H1 (cell line): ENCODE results near the gene ATP2A3. TPM values are rescaled to one million over a fixed set of nuclear protein-coding genes. Genes with fewer than 3 reads are reported as not detected.

ENCODE experiments used
- CTCF ChIA-PET: fragments of 300-600 bp; sonication (Branson Sonifier 250); formaldehyde crosslinking; loops from one replicate; lab custom pipeline; 2021; ENCODE audit not compliant: partially characterized antibody; lab: Charles Lee
- POLR2A ChIA-PET: fragments of 300-600 bp; sonication (Branson Sonifier 250); formaldehyde crosslinking; loops from one replicate; lab custom pipeline; 2021; ENCODE audit warnings: inconsistent platforms; ENCODE audit not compliant: partially characterized antibody; lab: Charles Lee
- DNase-seq, 2 experiments: peaks; one replicate each; pipeline versions ENCODE4 v3.0.0 to v3.0.0-alpha.2; 2010 to 2022; ENCODE audit warnings: low spot score in 2 of 2, low read depth in 1 of 2, mixed read lengths in 1 of 2
- FAIRE-seq: peaks from 2 replicates; lab custom pipeline; 2011; peaks lifted over from hg19 to GRCh38; lab: Jason Lieb, UNC
- H2AFZ ChIP-seq: 2 replicates; pipeline ENCODE4 v1.8.1; 2012; ENCODE audit warnings: low read length, inconsistent platforms
- H2AK5ac ChIP-seq: 2 replicates; pipeline ENCODE4 v1.6.1; 2013; ENCODE audit warnings: low read depth, low read length
- H2BK120ac ChIP-seq: replicated peaks from 2 replicates; pipeline ENCODE3; 2013; ENCODE audit warnings: low read depth, low read length, inconsistent platforms
- H2BK12ac ChIP-seq: 2 replicates; pipeline ENCODE4 v1.6.1; 2013; ENCODE audit warnings: low read depth, low read length
- H2BK15ac ChIP-seq: 2 replicates; pipeline ENCODE4 v1.6.1; 2013; ENCODE audit warnings: low read length
- H2BK20ac ChIP-seq: 2 replicates; pipeline ENCODE4 v1.6.1; 2013; ENCODE audit warnings: low read length
- H2BK5ac ChIP-seq: 2 replicates; pipeline ENCODE4 v1.6.1; 2013; ENCODE audit warnings: low read depth, low read length
- H3K14ac ChIP-seq: 2 replicates; pipeline ENCODE4 v1.6.1; 2013; ENCODE audit warnings: inconsistent platforms; ENCODE audit not compliant: insufficient read length
- H3K18ac ChIP-seq: 2 replicates; pipeline ENCODE4 v1.6.1; 2013; ENCODE audit warnings: low read length; ENCODE audit errors: extremely low read depth
- H3K23ac ChIP-seq: 2 replicates; pipeline ENCODE4 v1.6.1; 2013; ENCODE audit warnings: inconsistent platforms; ENCODE audit not compliant: insufficient read length
- H3K23me2 ChIP-seq: 2 replicates; pipeline ENCODE4 v1.6.1; 2013; ENCODE audit warnings: low read depth, low read length
- H3K27ac ChIP-seq: 2 replicates; pipeline ENCODE4 v1.6.1; 2011; ENCODE audit warnings: low read depth, low read length, inconsistent platforms
- H3K27me3 ChIP-seq, 4 experiments: replicated peaks in 1 of 4; 1 replicate in 1 of 4; 2 replicates in 3 of 4; pipeline versions ENCODE4 v1.6.1 to v1.8.1; 2011 to 2013; ENCODE audit warnings: low read length in 3 of 4, mild to moderate bottlenecking in 3 of 4, inconsistent platforms in 2 of 4, mixed read lengths in 2 of 4, moderate library complexity in 1 of 4; ENCODE audit not compliant: control insufficient read depth in 3 of 4, insufficient read depth in 3 of 4; ENCODE audit errors: extremely low read depth in 1 of 4
- H3K36me3 ChIP-seq, 4 experiments: 2 replicates each; pipeline versions ENCODE4 v1.6.1 to v1.8.1; 2011 to 2013; ENCODE audit warnings: mild to moderate bottlenecking in 4 of 4, low read length in 3 of 4, moderate library complexity in 2 of 4, control low read depth in 1 of 4, inconsistent platforms in 1 of 4; ENCODE audit not compliant: insufficient read depth in 4 of 4, control insufficient read depth in 2 of 4
- H3K4ac ChIP-seq: replicated peaks from 2 replicates; pipeline ENCODE3; 2013; ENCODE audit warnings: low read length, low read depth, mixed read lengths, inconsistent platforms; ENCODE audit not compliant: insufficient read length
- H3K4me1 ChIP-seq, 4 experiments: replicated peaks in 1 of 4; 1 replicate in 1 of 4; 2 replicates in 3 of 4; pipeline versions ENCODE4 v1.6.1 to v1.8.1; 2011 to 2013; ENCODE audit warnings: low read length in 3 of 4, inconsistent platforms in 2 of 4, mixed read lengths in 1 of 4; ENCODE audit not compliant: insufficient read depth in 4 of 4, control insufficient read depth in 3 of 4
- H3K4me2 ChIP-seq, 2 experiments: 2 replicates each; pipeline versions ENCODE4 v1.6.1 to v1.8.1; 2011 to 2013; ENCODE audit warnings: low read depth in 2 of 2, low read length in 2 of 2, control low read depth in 1 of 2, inconsistent platforms in 1 of 2, mild to moderate bottlenecking in 1 of 2; ENCODE audit not compliant: insufficient read depth in 1 of 2
- H3K4me3 ChIP-seq, 4 experiments: fragments of 200-600, 300-600 bp in 1 of 4; sonication (generic), shearing (Covaris generic), sonication (Bioruptor Twin) in 1 of 4; 2 replicates each; pipeline versions ENCODE4 v1.5.1 to v1.8.1; 2011 to 2016; ENCODE audit warnings: low read length in 4 of 4, low read depth in 3 of 4, control low read depth in 2 of 4, inconsistent platforms in 2 of 4, mild to moderate bottlenecking in 2 of 4, mixed read lengths in 1 of 4, moderate library complexity in 1 of 4; ENCODE audit not compliant: insufficient read depth in 2 of 4; ENCODE audit errors: extremely low read depth in 1 of 4
- H3K56ac ChIP-seq: replicated peaks from 2 replicates; pipeline ENCODE3; 2013; ENCODE audit warnings: low read depth, mild to moderate bottlenecking, mixed read lengths, low read length, inconsistent platforms; ENCODE audit not compliant: insufficient read length
- H3K79me1 ChIP-seq: 2 replicates; pipeline ENCODE4 v1.6.1; 2013; ENCODE audit warnings: low read depth, low read length, control low read depth
- H3K79me2 ChIP-seq, 2 experiments: 2 replicates each; pipeline versions ENCODE4 v1.6.1 to v1.8.1; 2012 to 2013; ENCODE audit warnings: low read length in 2 of 2, mild to moderate bottlenecking in 2 of 2, inconsistent platforms in 1 of 2; ENCODE audit not compliant: insufficient read depth in 2 of 2, control insufficient read depth in 1 of 2
- H3K9ac ChIP-seq, 4 experiments: replicated peaks in 1 of 4; 1 replicate in 1 of 4; 2 replicates in 3 of 4; pipeline versions ENCODE4 v1.6.1 to v1.8.1; 2011 to 2013; ENCODE audit warnings: low read depth in 3 of 4, low read length in 3 of 4, control low read depth in 2 of 4, mild to moderate bottlenecking in 2 of 4, moderate library complexity in 2 of 4, inconsistent platforms in 1 of 4; ENCODE audit errors: extremely low read depth in 1 of 4
- H3K9me3 ChIP-seq, 2 experiments: 2 replicates each; pipeline versions ENCODE4 v1.6.1 to v1.8.1; 2012 to 2013; ENCODE audit warnings: mild to moderate bottlenecking in 2 of 2, moderate library complexity in 2 of 2, control low read depth in 1 of 2, inconsistent platforms in 1 of 2, low read depth in 1 of 2, low read length in 1 of 2, mixed read lengths in 1 of 2; ENCODE audit not compliant: insufficient read depth in 2 of 2
- H4K20me1 ChIP-seq, 2 experiments: replicated peaks in 1 of 2; 2 replicates each; pipeline versions ENCODE3 to v1.8.1; 2011 to 2013; ENCODE audit warnings: inconsistent platforms in 2 of 2, low read length in 2 of 2, mild to moderate bottlenecking in 1 of 2; ENCODE audit not compliant: insufficient read depth in 2 of 2, control insufficient read depth in 1 of 2
- H4K5ac ChIP-seq: 2 replicates; pipeline ENCODE4 v1.6.1; 2013; ENCODE audit warnings: low read length, low read depth, mixed read lengths, inconsistent platforms; ENCODE audit not compliant: insufficient read length
- H4K8ac ChIP-seq: 2 replicates; pipeline ENCODE4 v1.8.0; 2013; ENCODE audit warnings: mild to moderate bottlenecking, moderate library complexity, low read length, inconsistent platforms; ENCODE audit not compliant: insufficient read depth; ENCODE audit errors: extremely low read depth
- H4K91ac ChIP-seq: replicated peaks from 2 replicates; pipeline ENCODE3; 2013; ENCODE audit warnings: low read length, mixed read lengths, inconsistent platforms; ENCODE audit not compliant: insufficient read length
- ATF2 ChIP-seq: IDR thresholded peaks from 2 replicates; pipeline ENCODE4 v1.6.1; 2012; ENCODE audit warnings: low read length, inconsistent platforms
- CBX8 ChIP-seq: fragments of 300-800, 300-1000 bp; sonication (generic); IDR thresholded peaks from 2 replicates; pipeline ENCODE4 v1.7.1; 2016; ENCODE audit warnings: low read depth, low read length, borderline replicate concordance
- CTCF ChIP-seq, 3 experiments: IDR thresholded peaks; 1 replicate in 2 of 3; 2 replicates in 1 of 3; pipeline versions ENCODE4 v1.5.1 to v1.6.1; 2011; ENCODE audit warnings: low read length in 3 of 3, mild to moderate bottlenecking in 3 of 3, inconsistent platforms in 2 of 3, low read depth in 1 of 3, moderate library complexity in 1 of 3; ENCODE audit not compliant: insufficient read depth in 1 of 3; ENCODE audit errors: control extremely low read depth in 1 of 3
- NRF1 ChIP-seq: IDR thresholded peaks from 2 replicates; pipeline ENCODE4 v1.6.1; 2011; ENCODE audit warnings: mild to moderate bottlenecking, low read depth, low read length, improper control_type of control experiment
- SAP30 ChIP-seq: fragments of 300-600 bp; sonication (generic); IDR thresholded peaks from 2 replicates; pipeline ENCODE4 v1.7.1; 2012; ENCODE audit warnings: low read length, moderate library complexity, mild to moderate bottlenecking, inconsistent platforms; ENCODE audit not compliant: insufficient read depth, insufficient replicate concordance
- SP2 ChIP-seq: IDR thresholded peaks from 2 replicates; pipeline ENCODE4 v1.6.1; 2012; ENCODE audit warnings: mild to moderate bottlenecking, low read length, inconsistent platforms
- TAF1 ChIP-seq: IDR thresholded peaks from 2 replicates; pipeline ENCODE4 v1.6.1; 2011; ENCODE audit warnings: mild to moderate bottlenecking, low read depth, low read length
- TBP ChIP-seq: IDR thresholded peaks from 2 replicates; pipeline ENCODE4 v1.6.1; 2011; ENCODE audit warnings: low read depth, low read length, improper control_type of control experiment
- TCF12 ChIP-seq: IDR thresholded peaks from 2 replicates; pipeline ENCODE4 v1.6.1; 2011; ENCODE audit warnings: low read depth, mild to moderate bottlenecking, low read length
- YY1 ChIP-seq: IDR thresholded peaks from 2 replicates; pipeline ENCODE4 v1.6.1; 2011; ENCODE audit warnings: low read depth, mild to moderate bottlenecking, low read length
- ZNF274 ChIP-seq: IDR thresholded peaks from 2 replicates; pipeline ENCODE4 v1.7.0; 2012; ENCODE audit warnings: low read length, borderline replicate concordance; ENCODE audit errors: extremely low read depth
- WGBS, 2 experiments: shearing (Covaris generic) in 1 of 2; methylation state at CpG; one replicate each; pipeline versions ENCODE4 v1.1.6 to v1.1.7; 2013 to 2015; ENCODE audit warnings: low lambda C conversion rate in 2 of 2, mixed read lengths in 2 of 2, inconsistent platforms in 1 of 2, low coverage in 1 of 2, missing lambda C conversion rate in 1 of 2; ENCODE audit not compliant: insufficient replicate concordance in 2 of 2, insufficient coverage in 1 of 2, insufficient read length in 1 of 2; ENCODE audit errors: extremely low coverage in 1 of 2, missing lambda C conversion rate in 1 of 2; 5-methylcytosine and 5-hydroxymethylcytosine counted together
- polyA plus RNA-seq, 7 experiments: library from polyadenylated mRNA; depleted of rRNA in 3 of 7; stranded (reverse) in 5 of 7; unstranded in 2 of 7; fragments of >200 nt in 5 of 7; fragments of 200-250 nt in 2 of 7; gene quantifications; 1 replicate in 5 of 7; 2 replicates in 1 of 7; 4 replicates in 1 of 7; pipeline versions ENCODE4 v1.2.1 to v1.2.3, GENCODE V29; 2011 to 2013; ENCODE audit warnings: missing spikeins in 2 of 7, mixed read lengths in 2 of 7
- total RNA-seq: library from RNA; stranded (reverse); fragmentation: NEBNext Ultra II Directional; extraction: Animal tissue kit (Norgen Biotek cat#: 25700); gene quantifications from 2 replicates; pipeline ENCODE4 v1.2.1, GENCODE V29; 2021

The ATP2A3 gene
- total and polyA plus RNA-seq, 2 of the 8 experiments (the other 6 are each of a cell fraction or from before 2014, with no cell fraction given): 18.4 to 32.5 TPM

GRCh38 chr17:3994221-3994576 lies 30.0 kb upstream of the ATP2A3 start:
- no peaks in the 10 kb centered on the region for H3K79me1 ChIP-seq
- no peak overlapping the region for H2BK20ac ChIP-seq
- H3K23me2 ChIP-seq: no peaks in the 10 kb centered on the region
- DNase-seq (no peak), FAIRE-seq (no peak)
- H4K8ac ChIP-seq: no peak overlapping the region
- H3K27me3 ChIP-seq: no peaks in the 10 kb centered on the region
- CTCF ChIA-PET: interaction anchor here (0.7 to 3.3 kb wide), 6 partner anchors 11 to 58 kb away, joined by 3 to 10 read pairs (median 4); no protein-coding TSS in a partner anchor
- H3K36me3 ChIP-seq: no peaks in the 10 kb centered on the region
- H3K4me2 ChIP-seq: no peak overlapping the region
- no peaks in the 10 kb centered on the region for H3K79me2 ChIP-seq
- H3K4ac ChIP-seq: no peak overlapping the region
- no peak overlapping the region for H3K14ac ChIP-seq
- POLR2A ChIA-PET: no interaction called here
- H3K9me3 ChIP-seq: no peaks in the 10 kb centered on the region
- H2BK5ac ChIP-seq: no peak overlapping the region
- no peak overlapping the region for H3K27ac ChIP-seq
- no peaks in the 10 kb centered on the region; a peak in 1 of 7 replicates for H3K4me1 ChIP-seq
- no peak overlapping the region for H2BK12ac ChIP-seq
- no peak overlapping the region for H2BK120ac ChIP-seq
- H3K18ac ChIP-seq: no peak overlapping the region
- H2AFZ ChIP-seq: no peak overlapping the region
- WGBS, 2 experiments: 88% methylated on average over 1 of the region's 1 CpG; no CpG with 5 or more reads in 1 of the 2 experiments
- H2AK5ac ChIP-seq: no peak overlapping the region
- no peaks in the 10 kb centered on the region for H4K20me1 ChIP-seq
- H4K5ac ChIP-seq: no peak overlapping the region
- H4K91ac ChIP-seq: no peak overlapping the region
- H2BK15ac ChIP-seq: no peak overlapping the region
- H3K56ac ChIP-seq: no peak overlapping the region
- no peak overlapping the region for H3K9ac ChIP-seq
- no peak overlapping the region for H3K4me3 ChIP-seq
- no peak overlapping the region for H3K23ac ChIP-seq
- TF ChIP-seq ATF2: no peak
- TF ChIP-seq TBP: no peak
- no peak for TF ChIP-seq TAF1
- TF ChIP-seq ZNF274: no peak
- no peak for TF ChIP-seq CBX8
- no peak for TF ChIP-seq NRF1
- TF ChIP-seq TCF12: no peak
- TF ChIP-seq SAP30: no peak
- TF ChIP-seq YY1: no peak
- no peak for TF ChIP-seq CTCF (IDR thresholded peaks at IDR 0.05; ENCODE audit: control extremely low read depth in 1 of 3, insufficient read depth in 1 of 3, low read depth in 1 of 3, low read length in 3 of 3)
- TF ChIP-seq SP2: no peak
